WI38 (cell line): Measurements from ENCODE around the gene MPC2.
"Not testable (repeated sequence)": the region's sequence is repeated elsewhere in the genome, so short reads cannot be mapped to it uniquely, and the experiment has no call there.

Experiments used
- H3K4me3 ChIP-seq: 2 replicates; pipeline ENCODE4 v1.5.1; 2011; ENCODE audit warnings: low read depth, mild to moderate bottlenecking, control low read depth, low read length
- TF ChIP-seq, protein P1 (sequence below): IDR thresholded peaks from 2 replicates; pipeline ENCODE4 v1.5.1; 2012; ENCODE audit warnings: low read depth, mild to moderate bottlenecking, control low read depth, low read length

The MPC2 gene

DNA sequence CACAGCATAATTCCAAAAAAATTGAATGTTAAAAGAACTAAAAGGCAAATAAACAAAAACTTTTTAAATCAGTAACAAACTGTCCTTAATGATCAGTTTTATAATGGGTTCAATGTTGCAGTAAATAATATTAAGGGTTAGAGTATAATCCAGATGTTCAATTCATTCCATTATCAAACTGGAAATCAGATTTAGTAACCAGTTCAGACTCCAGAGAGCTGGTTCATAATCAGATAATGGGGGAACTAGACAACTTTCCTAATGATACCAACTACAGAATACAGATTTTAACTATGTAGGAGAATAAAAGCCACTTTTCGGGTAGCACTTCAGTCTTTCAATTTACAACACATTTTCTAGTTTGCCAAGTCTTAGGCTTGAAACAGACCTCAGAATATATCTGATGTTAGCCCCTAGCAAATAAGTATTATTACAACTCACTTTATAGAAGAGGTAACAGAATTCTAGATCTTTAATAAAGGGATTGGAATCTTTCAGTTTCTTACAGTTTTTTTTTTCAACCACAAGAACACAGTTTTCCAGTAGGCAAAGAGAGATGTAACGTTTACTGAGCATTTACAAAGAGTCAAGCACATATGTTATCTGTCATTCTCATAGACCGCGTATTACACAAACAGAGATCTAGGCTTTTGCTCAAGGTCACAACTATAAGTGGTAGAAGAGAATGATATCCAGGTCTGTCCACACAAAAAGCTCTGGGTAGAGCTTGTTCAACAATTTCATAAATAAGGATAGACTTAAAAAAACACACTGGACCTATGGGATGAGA, 2.3 kb downstream of the MPC2 start:
- H3K4me3 ChIP-seq: peak overlapping the region; percentile 96
- TF ChIP-seq, protein P1, sequence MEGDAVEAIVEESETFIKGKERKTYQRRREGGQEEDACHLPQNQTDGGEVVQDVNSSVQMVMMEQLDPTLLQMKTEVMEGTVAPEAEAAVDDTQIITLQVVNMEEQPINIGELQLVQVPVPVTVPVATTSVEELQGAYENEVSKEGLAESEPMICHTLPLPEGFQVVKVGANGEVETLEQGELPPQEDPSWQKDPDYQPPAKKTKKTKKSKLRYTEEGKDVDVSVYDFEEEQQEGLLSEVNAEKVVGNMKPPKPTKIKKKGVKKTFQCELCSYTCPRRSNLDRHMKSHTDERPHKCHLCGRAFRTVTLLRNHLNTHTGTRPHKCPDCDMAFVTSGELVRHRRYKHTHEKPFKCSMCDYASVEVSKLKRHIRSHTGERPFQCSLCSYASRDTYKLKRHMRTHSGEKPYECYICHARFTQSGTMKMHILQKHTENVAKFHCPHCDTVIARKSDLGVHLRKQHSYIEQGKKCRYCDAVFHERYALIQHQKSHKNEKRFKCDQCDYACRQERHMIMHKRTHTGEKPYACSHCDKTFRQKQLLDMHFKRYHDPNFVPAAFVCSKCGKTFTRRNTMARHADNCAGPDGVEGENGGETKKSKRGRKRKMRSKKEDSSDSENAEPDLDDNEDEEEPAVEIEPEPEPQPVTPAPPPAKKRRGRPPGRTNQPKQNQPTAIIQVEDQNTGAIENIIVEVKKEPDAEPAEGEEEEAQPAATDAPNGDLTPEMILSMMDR: no peak

DNA sequence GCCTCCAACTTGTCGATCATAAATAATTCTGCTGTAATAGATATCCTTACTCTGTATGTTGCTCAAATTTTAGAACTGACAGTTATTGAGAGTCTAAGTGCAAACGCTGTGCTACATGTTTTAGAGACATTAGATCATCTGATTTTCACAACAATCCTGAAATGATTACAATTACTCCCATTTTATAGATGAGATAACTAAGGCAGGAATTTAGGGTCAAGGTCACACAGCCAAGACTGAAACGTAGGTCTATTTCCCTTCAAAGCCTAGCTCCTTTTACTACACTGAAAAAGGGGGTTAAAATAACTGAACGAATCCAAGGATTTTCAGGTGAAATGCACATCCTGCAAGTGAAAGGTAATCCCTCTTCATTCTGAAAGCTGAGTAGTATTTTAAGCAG, 3.1 kb downstream of the MPC2 start:
- H3K4me3 ChIP-seq: peak overlapping the region; percentile 96

GRCh38 chr1:167929725-167930124, 7.1 kb downstream of the MPC2 start:
- TF ChIP-seq, protein P1: no peak
- no peak overlapping the region for H3K4me3 ChIP-seq

More for the DNA sequence above, 3.1 kb downstream of the MPC2 start:
- TF ChIP-seq, protein P1: no peak

DNA sequence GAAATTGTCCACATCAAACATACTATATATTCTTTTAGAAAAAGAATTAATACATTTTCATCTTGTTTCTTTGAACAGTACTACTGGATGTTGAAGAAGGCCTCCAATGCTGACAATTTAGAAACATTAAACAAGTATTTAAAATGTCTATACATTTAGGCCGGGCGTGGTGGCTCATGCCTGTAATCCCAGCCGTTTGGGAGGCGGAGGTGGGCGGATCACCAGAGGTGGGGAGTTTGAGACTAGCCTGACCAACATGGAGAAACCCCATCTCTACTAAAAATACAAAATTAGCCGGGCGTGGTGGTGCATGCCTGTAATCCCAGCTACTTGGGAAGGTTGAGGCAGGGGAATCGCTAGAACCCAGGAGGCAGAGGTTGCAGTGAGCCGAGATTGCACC, 8.0 kb downstream of the MPC2 start:
- H3K4me3 ChIP-seq: not testable (repeated sequence)

DNA sequence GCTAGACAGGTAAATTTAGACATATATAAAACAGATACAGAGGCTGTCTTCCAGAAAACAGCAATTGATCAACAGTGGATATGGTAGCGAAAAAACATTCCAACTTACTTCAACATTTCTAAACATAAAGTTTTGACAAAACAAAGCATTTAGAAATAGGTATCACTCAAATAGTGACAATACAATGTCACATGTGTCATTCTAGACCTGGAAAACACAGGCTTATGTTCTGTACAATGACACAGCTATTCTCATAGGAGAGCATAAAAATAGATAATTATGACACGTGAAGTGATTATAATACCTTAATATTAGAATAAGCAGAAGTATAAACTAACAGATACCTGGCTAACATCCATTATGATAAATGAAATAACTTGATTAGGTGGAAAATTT, 8.4 kb downstream of the MPC2 start:
- no peak overlapping the region for H3K4me3 ChIP-seq

GRCh38 chr1:167927046-167927754, 9.7 kb downstream of the MPC2 start:
- TF ChIP-seq, protein P1: no peak
- H3K4me3 ChIP-seq: no peak overlapping the region

More for the DNA sequence above, 8.4 kb downstream of the MPC2 start:
- TF ChIP-seq, protein P1: no peak

GRCh38 chr1:167926486-167926997, 10.3 kb downstream of the MPC2 start:
- TF ChIP-seq, protein P1: no peak
- no peak overlapping the region for H3K4me3 ChIP-seq
